SIG-M5 (cell line): ENCODE results near the gene RSRC1.
"Not testable (repeated sequence)": the region's sequence is repeated elsewhere in the genome, so short reads cannot be mapped to it uniquely, and the experiment has no call there.

ENCODE experiments used
- DNase-seq: peaks from one replicate; lab custom pipeline; 2025; lab: John Stamatoyannopoulos, UW

The RSRC1 gene

GRCh38 chr3:158531334-158531733, 421.4 kb downstream of the RSRC1 start:
- DNase-seq, result no peak

- no peak for DNase-seq
Observed at GRCh38 chr3:158532099-158532734, 422.3 kb downstream of the RSRC1 start.

- DNase-seq, result no peak
Observed at GRCh38 chr3:158535918-158536317, 426.0 kb downstream of the RSRC1 start.

- DNase-seq, result no peak
Observed at GRCh38 chr3:158539414-158540014, 429.6 kb downstream of the RSRC1 start.

GRCh38 chr3:158540066-158540465, 430.2 kb downstream of the RSRC1 start:
- DNase-seq, result no peak

- no peak for DNase-seq
Observed at GRCh38 chr3:158548691-158549090, 438.8 kb downstream of the RSRC1 start.

GRCh38 chr3:158549938-158550337, 440.0 kb downstream of the RSRC1 start:
- not testable (repeated sequence) for DNase-seq

GRCh38 chr3:158552124-158552523, 442.2 kb downstream of the RSRC1 start:
- DNase-seq, result no peak

- DNase-seq, result no peak
Observed at GRCh38 chr3:158559504-158559903, 449.6 kb downstream of the RSRC1 start.

GRCh38 chr3:158560979-158561378, 451.1 kb downstream of the RSRC1 start:
- no peak for DNase-seq

GRCh38 chr3:158562674-158563073, 452.8 kb downstream of the RSRC1 start:
- DNase-seq, result no peak

- no peak for DNase-seq
Observed at GRCh38 chr3:158563076-158563475, 453.2 kb downstream of the RSRC1 start.

- no peak for DNase-seq
Observed at GRCh38 chr3:158565076-158565475, 455.2 kb downstream of the RSRC1 start.

GRCh38 chr3:158568784-158569183, 458.9 kb downstream of the RSRC1 start:
- DNase-seq, result no peak

GRCh38 chr3:158569794-158570193, 459.9 kb downstream of the RSRC1 start:
- DNase-seq, result no peak

GRCh38 chr3:158570999-158571702, 461.3 kb downstream of the RSRC1 start, which contains the start of gene MLF1:
Gene MLF1 (plus strand): TSS chr3:158571194. CDS start chr3:158571301, 107 bp downstream.
- no peak for DNase-seq

- DNase-seq, result no peak
Observed at GRCh38 chr3:158571969-158572765, 462.3 kb downstream of the RSRC1 start.

- DNase-seq, result no peak
Observed at GRCh38 chr3:158572766-158573060, 462.8 kb downstream of the RSRC1 start.

- DNase-seq, result no peak
Observed at GRCh38 chr3:158573714-158574113, 463.8 kb downstream of the RSRC1 start.

- DNase-seq, result no peak
Observed at GRCh38 chr3:158574646-158575045, 464.8 kb downstream of the RSRC1 start.

GRCh38 chr3:158590223-158590622, 480.3 kb downstream of the RSRC1 start:
- no peak for DNase-seq
